ENCODE data around the gene SCGB1A1. TPM values are rescaled to one million over a fixed set of nuclear protein-coding genes. Genes with fewer than 3 reads are reported as not detected.

SCGB1A1 gene
- total RNA-seq, 1 donor from 2014 or later = not detected

GRCh38 chr11:62451241-62451621 lies 32.4 kb downstream of the SCGB1A1 start:
- no peak overlapping the region for H3K27ac ChIP-seq
- no peaks in the 10 kb centered on the region for H3K27me3 ChIP-seq
- TF ChIP-seq POLR2AphosphoS5 (IDR thresholded peaks at IDR 0.05; ENCODE audit: insufficient read depth in 1 of 2, low read depth in 1 of 2) (no peak), POLR2A (IDR thresholded peaks at IDR 0.05) (no peak)
- TF ChIP-seq, protein P1, sequence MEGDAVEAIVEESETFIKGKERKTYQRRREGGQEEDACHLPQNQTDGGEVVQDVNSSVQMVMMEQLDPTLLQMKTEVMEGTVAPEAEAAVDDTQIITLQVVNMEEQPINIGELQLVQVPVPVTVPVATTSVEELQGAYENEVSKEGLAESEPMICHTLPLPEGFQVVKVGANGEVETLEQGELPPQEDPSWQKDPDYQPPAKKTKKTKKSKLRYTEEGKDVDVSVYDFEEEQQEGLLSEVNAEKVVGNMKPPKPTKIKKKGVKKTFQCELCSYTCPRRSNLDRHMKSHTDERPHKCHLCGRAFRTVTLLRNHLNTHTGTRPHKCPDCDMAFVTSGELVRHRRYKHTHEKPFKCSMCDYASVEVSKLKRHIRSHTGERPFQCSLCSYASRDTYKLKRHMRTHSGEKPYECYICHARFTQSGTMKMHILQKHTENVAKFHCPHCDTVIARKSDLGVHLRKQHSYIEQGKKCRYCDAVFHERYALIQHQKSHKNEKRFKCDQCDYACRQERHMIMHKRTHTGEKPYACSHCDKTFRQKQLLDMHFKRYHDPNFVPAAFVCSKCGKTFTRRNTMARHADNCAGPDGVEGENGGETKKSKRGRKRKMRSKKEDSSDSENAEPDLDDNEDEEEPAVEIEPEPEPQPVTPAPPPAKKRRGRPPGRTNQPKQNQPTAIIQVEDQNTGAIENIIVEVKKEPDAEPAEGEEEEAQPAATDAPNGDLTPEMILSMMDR (IDR thresholded peaks at IDR 0.05) = no peak
- H3K4me1 ChIP-seq = peaks cover 5% of the 10 kb centered on the region
- intact Hi-C loops (cut with DNase I) = no loop called here
- DNase-seq (ENCODE audit: extremely low spot score in 2 of 2) = no peak
- no peaks in the 10 kb centered on the region for H3K9me3 ChIP-seq
- no peak overlapping the region for H3K4me3 ChIP-seq
- H3K36me3 ChIP-seq = no peaks in the 10 kb centered on the region

- Histone ChIP-seq H3K27ac (no peak overlapping the region), H3K4me3 (no peak overlapping the region), H3K4me1 (no peaks in the 10 kb centered on the region), H3K36me3 (no peaks in the 10 kb centered on the region), H3K27me3 (no peaks in the 10 kb centered on the region), H3K9me3 (no peaks in the 10 kb centered on the region)
- no peak for TF ChIP-seq POLR2A (IDR thresholded peaks at IDR 0.05)
- intact Hi-C loops (cut with DNase I) = no loop called here
- no peak for DNase-seq (ENCODE audit: extremely low spot score in 2 of 2)
These were observed 33.4 kb downstream of the SCGB1A1 start for GRCh38 chr11:62452261-62452660.

GRCh38 chr11:62452839-62453468 lies 34.1 kb downstream of the SCGB1A1 start:
- Histone ChIP-seq H3K36me3 (no peaks in the 10 kb centered on the region), H3K27me3 (no peaks in the 10 kb centered on the region), H3K4me3 (no peak overlapping the region), H3K4me1 (no peaks in the 10 kb centered on the region), H3K27ac (no peak overlapping the region), H3K9me3 (no peaks in the 10 kb centered on the region)
- TF ChIP-seq, protein P1 (IDR thresholded peaks at IDR 0.05) = no peak
- TF ChIP-seq POLR2AphosphoS5 (IDR thresholded peaks at IDR 0.05; ENCODE audit: insufficient read depth in 1 of 2, low read depth in 1 of 2) (no peak), POLR2A (IDR thresholded peaks at IDR 0.05) (no peak)
- DNase-seq (ENCODE audit: extremely low spot score in 2 of 2) = no peak
- intact Hi-C loops (cut with DNase I) = no loop called here

DNA sequence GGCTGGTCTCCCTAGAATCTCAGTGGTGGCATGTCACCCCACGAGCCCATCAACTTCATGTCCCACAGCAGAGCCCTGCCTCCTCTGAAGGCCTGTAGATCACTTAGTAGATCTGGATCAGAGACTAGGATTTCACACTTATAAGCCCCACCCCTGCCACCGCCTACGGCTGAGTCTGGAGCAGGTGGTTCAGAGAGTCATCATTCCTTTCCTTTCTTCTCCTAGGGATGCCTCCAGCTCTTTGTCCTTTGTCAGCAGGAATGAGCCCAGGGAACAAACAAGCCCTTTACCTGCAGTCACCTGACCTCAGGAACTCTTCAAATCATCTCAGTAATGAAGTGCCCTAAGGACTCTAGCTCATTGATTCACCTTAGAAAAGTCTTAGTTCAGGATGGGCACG lies 37.8 kb downstream of the SCGB1A1 start:
- intact Hi-C loops (cut with DNase I) = no loop called here
- no peak overlapping the region for H3K4me3 ChIP-seq
- no peak for DNase-seq (ENCODE audit: extremely low spot score in 2 of 2)
- no peaks in the 10 kb centered on the region for H3K27me3 ChIP-seq
- H3K27ac ChIP-seq = no peak overlapping the region
- TF ChIP-seq POLR2AphosphoS5 (IDR thresholded peaks at IDR 0.05; ENCODE audit: insufficient read depth in 1 of 2, low read depth in 1 of 2) = no peak
- TF ChIP-seq, protein P1 (IDR thresholded peaks at IDR 0.05) = no peak
- no peak for TF ChIP-seq POLR2A (IDR thresholded peaks at IDR 0.05)
- no peaks in the 10 kb centered on the region for H3K36me3 ChIP-seq
- H3K4me1 ChIP-seq = peaks cover 5% of the 10 kb centered on the region
- H3K9me3 ChIP-seq = no peaks in the 10 kb centered on the region

- no peak overlapping the region for H3K27ac ChIP-seq
- peaks cover 14% of the 10 kb centered on the region for H3K4me1 ChIP-seq
- H3K36me3 ChIP-seq = no peaks in the 10 kb centered on the region
- no peaks in the 10 kb centered on the region for H3K9me3 ChIP-seq
- no peaks in the 10 kb centered on the region for H3K27me3 ChIP-seq
- TF ChIP-seq POLR2AphosphoS5 (IDR thresholded peaks at IDR 0.05; ENCODE audit: insufficient read depth in 1 of 2, low read depth in 1 of 2) (no peak), POLR2A (IDR thresholded peaks at IDR 0.05) (no peak)
- TF ChIP-seq, protein P1 (IDR thresholded peaks at IDR 0.05) = no peak
- no peak for DNase-seq (ENCODE audit: extremely low spot score in 2 of 2)
- no peak overlapping the region for H3K4me3 ChIP-seq
- intact Hi-C loops (cut with DNase I) = no loop called here
These were observed 38.6 kb downstream of the SCGB1A1 start for GRCh38 chr11:62457478-62457877.

All from vagina (tissue), 2 donors.